ENCODE results near the gene FHIP2A.

GRCh38 chr10:114869520-114869892 is 47.9 kb downstream of the FHIP2A start:
- TF ChIP-seq SUZ12 (IDR thresholded peaks at IDR 0.05; ENCODE audit: extremely low read depth, insufficient read depth, insufficient read length) (no peak), ZNF274 (IDR thresholded peaks at IDR 0.05; ENCODE audit: low read depth, low read length) (no peak)

Data from NT2/D1 (cell line).